ENCODE data around the gene WNK2. TPM values are rescaled to one million over a fixed set of nuclear protein-coding genes. Genes with fewer than 3 reads are reported as not detected.

The WNK2 gene
- total RNA-seq, 1 donor from 2014 or later: 0.06 TPM

DNA sequence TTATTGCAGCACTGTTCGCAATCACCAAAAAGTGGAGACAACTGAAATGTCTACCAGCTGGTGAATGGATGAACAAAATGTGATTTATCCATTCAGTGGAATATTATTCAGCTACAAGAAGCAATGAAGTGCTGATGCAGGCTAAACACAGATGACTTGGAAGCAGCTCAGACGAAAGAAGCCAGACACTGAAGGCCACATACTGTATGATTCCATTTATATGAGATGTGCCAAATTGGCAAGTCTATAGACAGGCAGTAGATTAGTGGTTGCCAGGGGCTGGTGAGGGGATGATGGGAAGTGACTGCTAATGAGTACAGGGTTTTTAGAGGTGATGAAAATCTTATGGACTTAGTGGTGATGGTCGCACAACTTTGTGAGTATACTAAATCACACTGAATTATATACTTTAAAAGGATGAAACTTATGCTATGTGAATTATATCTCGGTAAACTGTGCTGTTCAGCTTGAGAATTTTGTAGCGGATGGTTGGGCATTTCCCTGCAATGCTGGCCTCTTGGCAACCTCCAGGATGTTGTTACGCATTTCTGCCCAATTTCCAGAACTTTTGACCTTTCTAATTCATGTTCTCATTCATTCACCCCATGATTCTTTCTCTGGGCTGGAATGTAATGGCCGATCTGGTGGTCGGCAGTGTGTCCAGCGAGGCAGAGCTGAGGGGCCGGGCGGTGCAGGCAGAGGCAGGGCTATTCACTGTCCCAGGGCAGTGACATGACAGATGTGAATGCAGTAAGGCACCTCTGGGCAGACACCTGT lies 22.0 kb upstream of the WNK2 start:
- no peak for DNase-seq (ENCODE audit: extremely low read depth, low read depth, low spot score)

DNA sequence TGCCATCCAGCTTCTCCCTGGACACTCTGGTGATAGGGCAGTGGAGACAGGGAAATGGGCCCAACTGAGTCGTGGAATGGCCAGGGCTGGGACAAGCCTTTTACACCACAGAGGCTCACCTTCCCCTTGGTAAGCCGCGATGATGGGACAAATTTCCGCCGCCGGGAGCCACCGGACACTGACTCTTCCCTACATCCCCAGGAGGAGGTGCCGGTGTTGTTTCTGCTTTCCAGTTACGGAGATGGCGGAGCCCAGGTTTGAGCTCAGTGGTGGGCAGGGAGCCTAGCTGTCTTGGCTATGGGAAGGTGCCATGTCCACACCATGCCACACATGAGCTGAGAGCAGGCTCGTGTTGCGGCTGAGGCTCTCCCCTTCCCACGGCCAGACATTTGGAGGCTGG lies 19.9 kb upstream of the WNK2 start:
- DNase-seq (ENCODE audit: extremely low read depth, low read depth, low spot score): no peak

DNA sequence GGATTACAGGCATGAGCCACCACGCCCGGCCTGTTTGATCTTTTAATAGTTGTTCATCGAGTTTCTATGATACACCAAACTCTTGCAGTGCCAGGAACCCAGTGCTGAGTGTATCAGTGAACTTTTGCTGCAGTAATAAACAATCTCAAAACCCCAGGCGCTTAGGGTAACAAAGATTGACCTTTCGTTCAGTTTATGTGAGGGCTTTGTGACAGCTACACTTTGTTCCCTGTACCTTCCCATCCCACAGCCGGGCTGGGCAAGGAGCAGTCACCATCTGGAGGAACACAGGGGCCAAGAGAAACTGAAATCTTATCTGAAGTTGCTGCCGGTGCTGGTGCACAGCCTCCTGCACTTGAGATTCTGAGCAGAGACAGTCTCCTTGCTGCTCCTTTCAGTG lies 17.2 kb upstream of the WNK2 start:
- DNase-seq (ENCODE audit: extremely low read depth, low read depth, low spot score): no peak

DNA sequence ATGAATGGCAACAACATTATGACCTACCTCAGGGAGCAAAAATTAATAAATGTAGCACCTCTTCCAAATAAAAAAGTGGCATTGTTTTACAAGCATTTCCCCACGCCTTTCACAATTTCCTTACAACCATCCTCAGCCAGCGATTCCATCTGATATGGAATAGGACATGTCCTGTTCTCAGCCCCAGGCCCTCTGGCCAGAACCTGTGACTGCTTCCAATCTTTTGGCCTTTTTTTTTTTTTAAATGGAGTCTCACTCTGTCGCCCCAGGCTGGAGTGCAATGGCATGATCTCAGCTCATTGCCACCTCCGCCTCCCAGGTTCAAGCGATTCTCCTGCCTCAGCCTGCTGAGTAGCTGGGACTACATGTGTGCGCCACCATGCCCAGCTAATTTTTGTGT lies 16.8 kb upstream of the WNK2 start:
- DNase-seq (ENCODE audit: extremely low read depth, low read depth, low spot score): no peak

DNA sequence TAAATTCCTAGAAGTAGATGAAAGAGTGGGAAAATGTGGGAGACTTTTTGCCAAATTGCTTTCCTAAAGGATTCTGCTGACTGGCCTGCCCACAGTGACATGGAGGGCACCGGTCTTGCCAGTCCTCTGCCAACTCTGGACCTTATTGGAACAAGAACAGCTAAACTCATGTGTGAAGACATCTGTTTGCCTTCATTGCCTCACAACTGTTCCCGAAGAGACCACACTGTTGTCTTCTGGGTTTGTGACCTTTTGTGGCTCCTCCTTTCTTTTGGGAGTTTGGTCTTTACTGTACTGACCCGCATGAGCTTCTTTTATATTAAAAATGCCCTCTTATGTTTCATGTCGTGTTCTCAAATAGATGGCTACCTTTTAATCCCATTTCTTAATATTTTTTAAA lies 16.1 kb upstream of the WNK2 start:
- DNase-seq (ENCODE audit: extremely low read depth, low read depth, low spot score): no peak

DNA sequence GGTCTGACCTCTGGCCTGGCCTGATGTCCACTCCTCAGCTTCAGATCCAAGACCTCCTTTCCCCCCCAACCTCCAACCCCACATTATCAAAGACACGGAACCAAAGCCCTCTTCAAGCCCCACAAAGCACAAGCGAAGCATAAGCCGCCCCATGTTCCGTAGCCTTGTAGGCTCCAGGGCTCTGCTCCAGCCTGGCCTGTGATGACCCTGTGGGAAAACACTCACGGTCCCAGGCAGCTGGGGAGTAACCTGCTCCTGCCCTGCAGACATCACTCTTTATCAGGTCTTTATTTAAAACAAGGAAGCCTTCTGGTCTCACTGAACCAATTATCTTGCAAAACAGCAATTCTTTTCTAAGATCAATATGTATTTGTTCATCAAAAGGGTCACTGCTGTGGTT lies 15.4 kb upstream of the WNK2 start:
- DNase-seq (ENCODE audit: extremely low read depth, low read depth, low spot score): no peak

DNA sequence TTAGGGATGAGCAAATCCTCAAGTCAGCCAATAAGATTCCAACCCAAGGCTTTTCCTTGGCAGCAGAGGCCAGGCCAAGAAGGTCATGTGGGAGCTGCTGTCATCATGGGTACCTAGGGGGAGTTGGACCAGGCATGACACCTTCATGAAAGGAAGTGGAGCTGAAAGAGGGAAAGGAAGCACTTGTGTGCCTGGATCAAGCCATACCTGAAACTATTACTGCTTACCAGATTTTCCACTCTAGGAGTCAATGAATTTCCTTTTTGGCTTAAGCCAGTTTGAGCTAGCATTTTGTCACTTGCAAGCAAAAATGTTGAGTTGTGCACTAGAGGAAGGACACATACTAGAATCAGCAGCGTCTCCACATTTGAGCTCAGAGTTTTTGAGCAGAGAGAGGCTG lies 14.5 kb upstream of the WNK2 start:
- DNase-seq (ENCODE audit: extremely low read depth, low read depth, low spot score): no peak

DNA sequence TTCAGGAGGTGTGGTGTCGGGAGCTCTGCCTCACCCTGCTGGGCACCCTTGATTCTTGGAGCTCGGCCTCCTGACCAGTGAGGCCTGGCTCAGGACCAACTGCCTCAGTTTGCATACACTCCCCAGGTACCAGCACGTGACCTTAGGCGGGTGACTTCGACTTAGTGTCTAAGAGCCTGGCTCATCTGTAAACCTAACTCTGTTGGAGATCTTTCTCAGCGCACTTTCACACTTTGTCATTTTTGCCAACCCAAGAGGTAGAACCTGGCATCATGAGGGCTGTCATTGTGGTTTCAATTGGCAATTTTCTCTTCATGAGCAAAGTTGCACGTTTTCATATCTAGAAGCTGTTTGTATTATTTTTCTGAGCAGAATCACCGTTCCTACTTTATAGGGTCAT lies 13.4 kb upstream of the WNK2 start:
- no peak for DNase-seq (ENCODE audit: extremely low read depth, low read depth, low spot score)

DNA sequence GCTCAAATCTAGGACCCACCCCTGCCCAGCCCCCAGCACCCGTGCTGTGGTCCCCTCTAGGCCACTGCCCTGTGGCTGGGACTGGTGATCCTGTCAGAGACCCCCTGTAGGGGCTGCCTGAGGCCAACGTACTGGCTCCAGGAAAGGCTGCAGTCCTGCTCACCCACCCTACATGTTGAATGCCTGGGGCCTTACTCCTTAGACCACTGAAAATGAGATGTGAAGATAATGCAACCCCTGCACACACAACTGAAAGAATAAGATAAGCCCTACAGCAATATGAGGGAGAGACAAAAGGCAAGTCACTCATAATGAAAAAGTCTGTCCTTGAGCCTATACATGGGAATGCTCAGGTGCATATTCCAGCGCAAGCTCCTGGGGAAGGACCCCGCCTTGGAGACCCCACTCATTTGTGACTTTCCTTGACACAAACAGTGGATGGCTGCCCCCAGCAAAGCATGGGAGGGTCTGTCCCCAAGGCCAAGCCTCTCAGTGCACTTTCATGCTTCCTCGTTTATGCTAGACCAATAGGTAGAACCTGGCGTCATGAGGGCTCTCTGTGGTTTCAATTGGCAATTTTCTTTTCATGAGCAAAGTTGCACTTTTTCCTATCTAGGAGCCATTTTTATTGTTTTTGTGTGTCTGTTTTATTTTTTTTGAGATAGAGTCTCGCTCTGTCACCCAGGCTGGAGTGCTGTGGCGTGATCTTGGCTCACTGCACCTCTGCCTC lies 12.5 kb upstream of the WNK2 start:
- DNase-seq (ENCODE audit: extremely low read depth, low read depth, low spot score): no peak

DNA sequence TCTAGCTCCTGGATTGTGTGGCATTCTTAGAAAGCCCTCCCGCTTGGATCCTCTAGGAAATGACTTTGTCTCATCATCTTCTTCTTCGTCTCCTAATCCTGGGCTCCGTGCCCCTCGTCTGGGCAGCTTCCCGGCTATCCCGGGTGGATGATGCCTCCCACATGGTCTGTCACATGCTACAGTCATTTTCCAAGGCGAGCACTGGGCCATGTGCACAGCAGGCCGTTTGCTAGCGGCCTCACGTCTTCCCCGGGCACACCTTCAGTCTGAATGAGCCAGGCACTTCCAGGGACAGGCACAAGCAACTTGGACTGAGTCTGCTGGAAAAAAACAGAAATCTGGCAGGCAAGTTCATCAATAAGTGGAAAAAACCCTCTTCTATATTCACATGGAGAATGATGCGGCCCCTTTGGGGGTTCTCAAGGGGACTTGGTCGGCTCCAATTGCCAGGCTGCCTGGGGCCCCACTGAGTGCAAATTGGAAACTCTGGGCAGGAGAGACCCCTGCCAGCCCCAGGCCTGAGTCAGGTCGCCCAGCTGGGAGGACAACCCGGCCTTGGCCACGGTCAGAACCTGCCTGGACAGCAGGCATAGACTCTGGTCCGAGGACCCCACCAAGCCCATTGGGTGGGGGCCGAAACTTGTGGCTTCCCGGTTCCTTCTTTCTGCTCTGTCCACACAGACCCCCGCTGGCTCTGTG lies 11.1 kb upstream of the WNK2 start:
- no peak for DNase-seq (ENCODE audit: extremely low read depth, low read depth, low spot score)

DNA sequence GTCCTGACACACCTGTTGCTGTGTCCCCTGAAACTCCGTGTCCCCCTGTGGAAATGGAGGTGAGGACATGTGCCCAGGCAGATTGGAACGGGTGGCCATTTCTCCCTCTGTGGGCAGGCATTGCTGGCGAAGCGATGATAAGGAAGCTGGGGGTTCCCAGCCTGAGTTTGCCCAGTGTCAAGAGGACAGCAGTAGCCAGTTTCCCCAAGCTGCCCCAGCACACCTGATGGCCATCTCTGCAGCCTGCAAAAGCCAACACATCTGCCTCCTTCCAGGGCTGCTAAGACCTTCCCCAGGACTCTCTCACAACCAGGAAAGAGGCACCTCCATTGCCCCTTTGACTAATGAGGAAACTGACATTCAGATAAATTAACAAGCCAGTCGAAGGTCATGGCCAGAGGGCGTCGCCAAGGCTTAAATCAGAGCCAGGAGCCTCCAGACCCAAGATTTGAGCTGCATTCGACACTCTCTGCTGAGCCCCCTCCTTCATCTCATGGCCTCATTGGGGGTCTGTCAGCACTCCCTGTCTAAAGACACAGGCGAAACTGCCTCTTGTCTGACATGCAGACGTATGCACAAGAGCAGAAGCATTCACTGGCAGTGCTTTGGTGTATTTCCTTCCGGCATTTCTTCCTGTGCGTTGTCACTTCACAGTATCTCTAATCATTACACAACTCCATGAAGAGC lies 10.4 kb upstream of the WNK2 start:
- no peak for DNase-seq (ENCODE audit: extremely low read depth, low read depth, low spot score)

DNA sequence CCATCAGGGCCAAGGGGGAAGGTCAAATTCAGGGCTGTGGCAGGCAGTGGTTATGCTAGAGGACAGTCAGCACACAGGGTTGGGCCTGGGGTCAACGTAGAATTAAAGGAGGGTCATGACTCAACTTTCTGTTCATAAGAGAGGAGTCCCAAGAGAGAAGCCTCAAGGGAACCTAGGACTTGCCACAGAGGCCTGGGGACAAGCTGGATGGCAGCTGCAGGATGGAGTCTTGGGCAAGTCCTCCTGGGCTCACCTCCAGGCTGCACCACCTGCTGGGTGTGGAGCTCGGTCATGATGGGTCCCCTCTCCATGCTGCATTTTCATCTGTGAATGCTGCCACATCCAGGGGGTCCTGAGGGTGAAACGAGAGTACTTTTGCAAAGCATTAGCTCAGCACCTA lies 9.0 kb upstream of the WNK2 start:
- DNase-seq (ENCODE audit: extremely low read depth, low read depth, low spot score): no peak

DNA sequence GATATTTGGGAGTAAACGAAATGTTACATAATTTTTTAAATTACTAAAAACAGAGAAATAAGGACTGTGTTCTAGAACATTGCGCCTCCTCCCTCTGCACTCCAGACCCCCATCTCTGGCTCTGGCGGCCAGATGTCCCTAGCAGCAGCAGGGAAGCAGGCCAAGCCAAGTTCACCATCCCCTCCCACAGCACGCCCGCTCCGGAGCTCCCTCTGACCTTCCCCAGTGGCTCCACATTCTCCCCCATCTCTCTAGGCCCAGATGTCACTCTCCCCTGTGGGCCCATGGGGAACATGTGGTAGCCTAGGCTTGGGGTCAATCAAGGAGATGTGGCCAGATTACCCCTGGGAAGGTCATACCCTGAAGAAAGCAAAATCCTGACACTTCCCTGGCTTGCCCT lies 6.3 kb upstream of the WNK2 start:
- DNase-seq (ENCODE audit: extremely low read depth, low read depth, low spot score): no peak

DNA sequence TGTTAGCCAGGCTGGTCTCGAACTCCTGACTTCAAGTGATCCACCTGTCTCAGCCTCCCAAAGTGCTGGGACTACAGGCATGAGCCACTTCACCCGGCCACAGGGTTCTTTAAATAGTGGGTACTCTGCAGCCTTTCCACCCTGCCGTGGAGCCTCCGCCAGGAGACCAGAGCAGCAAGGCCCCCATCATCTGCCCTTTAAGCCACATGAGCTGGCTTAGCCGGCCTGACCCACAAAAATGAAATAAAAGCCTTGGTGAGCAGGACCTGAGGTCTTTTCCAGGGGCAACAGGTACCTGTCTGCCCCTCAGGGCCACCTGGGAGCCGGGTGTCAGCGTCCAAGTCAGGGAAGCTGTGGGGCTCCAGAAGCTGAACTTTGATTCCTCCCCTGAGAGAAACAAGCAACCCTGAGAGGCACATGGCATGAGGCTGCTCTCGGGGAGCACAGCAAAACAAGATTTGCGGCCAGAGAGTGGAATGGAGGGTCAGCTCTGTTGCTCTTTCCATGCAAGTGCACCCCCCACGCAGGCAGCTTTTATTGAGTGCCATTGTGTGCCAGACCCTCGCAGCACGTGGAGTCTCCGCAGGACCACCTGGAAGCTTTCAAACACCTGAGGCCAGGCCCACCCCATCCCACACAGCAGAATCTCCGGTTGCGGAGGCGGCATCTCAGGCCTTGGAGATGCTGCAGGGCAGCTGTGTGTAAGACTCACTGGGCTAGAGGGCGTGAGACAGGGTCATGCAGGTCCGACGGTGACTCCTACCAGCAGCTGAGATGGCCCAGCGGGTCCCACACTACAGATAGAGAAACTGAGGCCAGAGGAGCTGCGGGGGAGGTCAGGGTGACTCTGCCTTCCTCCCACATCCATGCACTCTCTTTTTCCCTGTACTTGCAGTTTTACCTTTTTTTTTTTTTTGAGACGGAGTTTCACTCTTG lies 4.8 kb upstream of the WNK2 start:
- DNase-seq (ENCODE audit: extremely low read depth, low read depth, low spot score): no peak

DNA sequence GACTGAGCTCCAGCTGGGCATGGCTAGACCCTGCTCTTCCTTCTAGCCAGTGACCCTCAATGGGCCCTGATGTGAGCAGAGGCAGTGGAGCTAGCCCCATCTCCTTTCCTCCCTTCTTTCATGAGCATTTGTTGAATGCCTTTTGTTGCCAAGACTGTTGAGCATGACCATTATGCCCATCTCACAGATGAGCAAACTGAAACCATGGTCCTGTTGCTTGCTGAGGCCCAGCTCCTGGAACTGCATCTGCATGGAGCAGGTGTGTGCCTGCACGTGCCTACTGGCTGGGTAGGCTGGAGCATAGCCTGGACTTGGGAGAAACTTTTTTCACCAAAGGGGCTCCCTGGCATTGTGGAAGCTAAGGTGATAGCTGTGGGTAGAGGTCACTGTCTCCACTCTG lies 3.0 kb upstream of the WNK2 start:
- DNase-seq (ENCODE audit: extremely low read depth, low read depth, low spot score): no peak

DNA sequence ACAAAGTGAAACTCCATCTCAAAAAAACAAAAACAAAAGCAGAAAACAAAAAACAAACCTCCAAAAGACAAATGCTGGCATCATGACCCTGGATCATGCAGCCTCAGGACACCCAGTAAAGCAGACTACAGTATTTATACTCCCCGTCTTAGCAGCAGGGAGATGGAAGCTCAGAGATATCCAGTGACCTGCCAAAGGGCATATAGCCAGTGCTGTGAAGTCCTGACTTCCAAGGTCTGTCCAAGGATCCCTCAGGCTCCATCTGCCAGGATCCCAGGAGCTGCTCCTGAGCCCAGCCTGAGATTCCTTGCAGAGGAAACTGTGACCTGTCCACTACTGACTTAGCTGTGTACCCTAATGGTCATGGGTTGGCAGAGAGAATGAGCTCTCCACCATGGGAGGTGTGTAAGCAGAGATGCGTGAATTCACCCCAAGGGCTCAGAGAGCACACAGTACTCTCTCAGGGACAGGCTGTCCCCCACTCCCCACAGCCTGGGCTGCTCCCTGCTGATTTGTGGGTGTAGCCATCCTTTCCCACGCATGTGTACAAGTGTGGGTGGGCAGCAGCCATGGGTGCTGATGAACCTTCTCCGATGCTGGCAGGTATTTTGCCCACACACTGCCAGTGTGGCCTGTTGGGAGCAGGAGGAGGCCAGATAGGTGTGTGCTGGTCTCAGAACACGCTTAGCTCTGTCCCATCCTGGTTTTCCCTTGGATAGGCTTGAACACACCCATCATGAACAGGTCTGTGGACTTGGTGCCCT lies 2.1 kb upstream of the WNK2 start:
- no peak for DNase-seq (ENCODE audit: extremely low read depth, low read depth, low spot score)

DNA sequence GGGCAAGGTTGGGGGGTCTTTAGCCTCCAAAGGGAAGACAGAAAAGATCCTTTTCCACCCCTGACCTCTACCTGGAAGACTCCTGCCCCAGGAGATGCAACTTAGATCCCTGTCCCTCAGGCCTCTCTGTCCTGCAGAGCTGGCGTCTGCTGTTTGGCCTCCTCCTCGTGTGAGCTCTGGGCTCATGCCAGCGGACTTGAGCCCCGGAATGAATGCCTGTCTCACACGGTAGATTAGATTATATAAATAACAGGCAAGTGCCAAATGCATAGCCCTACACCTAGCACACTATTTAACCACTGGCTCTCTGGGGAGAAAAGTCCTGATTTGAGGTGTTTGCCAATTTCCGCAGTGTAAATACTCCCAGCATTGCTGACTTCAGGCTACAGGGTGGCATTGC lies 1.4 kb upstream of the WNK2 start:
- DNase-seq (ENCODE audit: extremely low read depth, low read depth, low spot score): no peak

DNA sequence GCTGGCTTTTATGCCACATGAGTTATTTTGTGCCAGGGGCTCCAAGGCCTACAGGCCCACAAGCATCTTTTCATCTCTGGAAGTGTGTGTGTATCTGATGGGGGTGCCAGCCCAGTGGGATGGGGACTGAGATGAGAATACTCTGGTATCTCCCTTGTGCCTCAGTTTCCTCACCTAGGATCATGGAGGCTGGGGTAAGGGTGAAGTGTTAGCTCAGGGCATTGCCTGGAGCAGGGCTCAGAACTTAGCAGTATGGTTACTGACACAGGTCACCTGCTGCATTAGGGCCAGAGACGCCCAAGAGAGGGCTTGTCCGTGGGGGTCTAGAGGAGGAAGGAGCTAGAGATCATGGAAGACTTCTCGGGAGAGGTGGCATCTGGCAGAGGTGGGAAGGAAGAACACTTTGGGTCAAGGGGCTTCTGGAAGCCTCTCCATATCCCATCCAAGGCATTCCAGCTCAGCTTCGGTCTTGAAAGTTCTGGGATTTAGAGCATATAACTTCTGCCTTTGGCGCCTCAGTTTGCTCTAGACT lies 742 bp upstream of the WNK2 start:
- no peak for DNase-seq (ENCODE audit: extremely low read depth, low read depth, low spot score)

All from glomerular endothelial cell (primary cell).